A673 (cell line): Measurements from ENCODE around the gene ACOX3.

Experiments used
- CTCF ChIP-seq: fragments of 300-800, 200-600 bp; sonication (generic); conservative IDR thresholded peaks from 2 replicates; pipeline ENCODE4 v1.5.1; 2017; ENCODE audit warnings: low read depth, mild to moderate bottlenecking, antibody characterized with exemption, low read length, moderate library complexity, mixed read lengths
- EZH2 ChIP-seq: fragments of 200-600 bp; sonication (generic); IDR thresholded peaks from 2 replicates; pipeline ENCODE4 v1.6.1; 2017; ENCODE audit warnings: borderline replicate concordance, low read depth, mild to moderate bottlenecking, mixed read lengths, antibody characterized with exemption, low read length; ENCODE audit not compliant: poor library complexity, severe bottlenecking

GRCh38 chr4:8457646-8458252, 17.2 kb upstream of the ACOX3 start:
- TF ChIP-seq CTCF (no peak), EZH2 (no peak)
